Gastroesophageal sphincter (tissue), 3 donors: Measurements from ENCODE around the gene HCRTR1.

ENCODE experiments used
- POLR2A ChIP-seq, 2 donors: fragments of 450-650 bp; IDR thresholded peaks; one replicate each; pipeline ENCODE4 v1.6.1; 2017; ENCODE audit warnings: antibody characterized with exemption in 2 of 2, mild to moderate bottlenecking in 2 of 2, moderate library complexity in 1 of 2
- TF ChIP-seq, protein P1 (sequence below), 4 experiments: fragments of 200-600 bp in 2 of 4; fragments of 450-650 bp in 2 of 4; sonication (generic) in 1 of 4; IDR thresholded peaks; one replicate each; pipeline ENCODE4 v1.5.1; 2017 to 2019; ENCODE audit warnings: antibody characterized with exemption in 4 of 4, mild to moderate bottlenecking in 2 of 4, moderate library complexity in 2 of 4

DNA sequence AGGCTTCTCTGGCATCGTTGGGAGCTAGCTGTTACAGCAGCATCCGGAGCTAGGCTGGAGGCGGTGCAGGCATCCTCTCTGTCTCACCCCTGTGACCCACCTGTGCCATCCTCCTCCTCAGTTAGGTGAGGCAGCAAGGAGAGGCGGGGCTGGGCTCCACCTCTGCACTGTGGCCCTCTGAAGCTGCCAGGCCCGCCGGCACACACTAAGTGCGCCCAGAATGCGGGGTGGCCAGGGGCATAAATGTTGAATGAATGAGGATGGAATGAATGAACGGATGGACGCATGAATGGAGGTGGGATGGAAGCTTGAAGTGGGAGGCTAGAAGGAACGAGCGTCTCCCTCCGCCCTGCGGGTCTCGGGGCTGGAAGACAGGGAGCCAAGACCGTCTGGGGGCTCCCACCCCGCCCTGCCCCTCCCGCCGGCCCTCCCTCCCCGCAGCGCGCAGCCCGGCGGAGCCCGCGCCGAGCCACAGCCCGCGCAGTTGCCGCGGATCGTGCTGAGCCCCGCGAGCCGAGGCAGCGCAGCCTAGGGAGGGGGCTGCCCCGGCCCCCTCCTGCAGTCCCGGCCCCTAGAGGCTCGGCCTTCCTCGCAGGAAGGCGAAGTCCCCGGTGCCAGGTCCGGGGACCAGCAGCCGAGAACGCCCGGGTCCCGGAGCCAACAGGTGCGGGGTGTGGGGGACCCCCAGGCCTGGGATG, at the start of gene HCRTR1:
- TF ChIP-seq, protein P1, sequence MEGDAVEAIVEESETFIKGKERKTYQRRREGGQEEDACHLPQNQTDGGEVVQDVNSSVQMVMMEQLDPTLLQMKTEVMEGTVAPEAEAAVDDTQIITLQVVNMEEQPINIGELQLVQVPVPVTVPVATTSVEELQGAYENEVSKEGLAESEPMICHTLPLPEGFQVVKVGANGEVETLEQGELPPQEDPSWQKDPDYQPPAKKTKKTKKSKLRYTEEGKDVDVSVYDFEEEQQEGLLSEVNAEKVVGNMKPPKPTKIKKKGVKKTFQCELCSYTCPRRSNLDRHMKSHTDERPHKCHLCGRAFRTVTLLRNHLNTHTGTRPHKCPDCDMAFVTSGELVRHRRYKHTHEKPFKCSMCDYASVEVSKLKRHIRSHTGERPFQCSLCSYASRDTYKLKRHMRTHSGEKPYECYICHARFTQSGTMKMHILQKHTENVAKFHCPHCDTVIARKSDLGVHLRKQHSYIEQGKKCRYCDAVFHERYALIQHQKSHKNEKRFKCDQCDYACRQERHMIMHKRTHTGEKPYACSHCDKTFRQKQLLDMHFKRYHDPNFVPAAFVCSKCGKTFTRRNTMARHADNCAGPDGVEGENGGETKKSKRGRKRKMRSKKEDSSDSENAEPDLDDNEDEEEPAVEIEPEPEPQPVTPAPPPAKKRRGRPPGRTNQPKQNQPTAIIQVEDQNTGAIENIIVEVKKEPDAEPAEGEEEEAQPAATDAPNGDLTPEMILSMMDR (IDR thresholded peaks at IDR 0.05): no peak
- no peak for TF ChIP-seq POLR2A (IDR thresholded peaks at IDR 0.05)
